ENCODE results near the gene NECTIN2.

DNA sequence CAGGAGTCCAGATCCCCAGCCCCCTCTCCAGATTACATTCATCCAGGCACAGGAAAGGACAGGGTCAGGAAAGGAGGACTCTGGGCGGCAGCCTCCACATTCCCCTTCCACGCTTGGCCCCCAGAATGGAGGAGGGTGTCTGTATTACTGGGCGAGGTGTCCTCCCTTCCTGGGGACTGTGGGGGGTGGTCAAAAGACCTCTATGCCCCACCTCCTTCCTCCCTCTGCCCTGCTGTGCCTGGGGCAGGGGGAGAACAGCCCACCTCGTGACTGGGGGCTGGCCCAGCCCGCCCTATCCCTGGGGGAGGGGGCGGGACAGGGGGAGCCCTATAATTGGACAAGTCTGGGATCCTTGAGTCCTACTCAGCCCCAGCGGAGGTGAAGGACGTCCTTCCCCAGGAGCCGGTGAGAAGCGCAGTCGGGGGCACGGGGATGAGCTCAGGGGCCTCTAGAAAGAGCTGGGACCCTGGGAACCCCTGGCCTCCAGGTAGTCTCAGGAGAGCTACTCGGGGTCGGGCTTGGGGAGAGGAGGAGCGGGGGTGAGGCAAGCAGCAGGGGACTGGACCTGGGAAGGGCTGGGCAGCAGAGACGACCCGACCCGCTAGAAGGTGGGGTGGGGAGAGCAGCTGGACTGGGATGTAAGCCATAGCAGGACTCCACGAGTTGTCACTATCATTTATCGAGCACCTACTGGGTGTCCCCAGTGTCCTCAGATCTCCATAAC lies 59.5 kb downstream of the NECTIN2 start, which contains the start of gene APOE:
- TF ChIP-seq, protein P1, sequence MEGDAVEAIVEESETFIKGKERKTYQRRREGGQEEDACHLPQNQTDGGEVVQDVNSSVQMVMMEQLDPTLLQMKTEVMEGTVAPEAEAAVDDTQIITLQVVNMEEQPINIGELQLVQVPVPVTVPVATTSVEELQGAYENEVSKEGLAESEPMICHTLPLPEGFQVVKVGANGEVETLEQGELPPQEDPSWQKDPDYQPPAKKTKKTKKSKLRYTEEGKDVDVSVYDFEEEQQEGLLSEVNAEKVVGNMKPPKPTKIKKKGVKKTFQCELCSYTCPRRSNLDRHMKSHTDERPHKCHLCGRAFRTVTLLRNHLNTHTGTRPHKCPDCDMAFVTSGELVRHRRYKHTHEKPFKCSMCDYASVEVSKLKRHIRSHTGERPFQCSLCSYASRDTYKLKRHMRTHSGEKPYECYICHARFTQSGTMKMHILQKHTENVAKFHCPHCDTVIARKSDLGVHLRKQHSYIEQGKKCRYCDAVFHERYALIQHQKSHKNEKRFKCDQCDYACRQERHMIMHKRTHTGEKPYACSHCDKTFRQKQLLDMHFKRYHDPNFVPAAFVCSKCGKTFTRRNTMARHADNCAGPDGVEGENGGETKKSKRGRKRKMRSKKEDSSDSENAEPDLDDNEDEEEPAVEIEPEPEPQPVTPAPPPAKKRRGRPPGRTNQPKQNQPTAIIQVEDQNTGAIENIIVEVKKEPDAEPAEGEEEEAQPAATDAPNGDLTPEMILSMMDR (IDR thresholded peaks at IDR 0.05), result no peak
- peak; percentile 65 for TF ChIP-seq POLR2A (IDR thresholded peaks at IDR 0.05)

Measured in right lobe of liver (tissue), 4 donors.